ENCODE measurements around the gene PIK3R5.

PIK3R5 gene

GRCh38 chr17:8832711-8833352 is 132.7 kb downstream of the PIK3R5 start:
- DNase-seq (ENCODE audit: low read depth), result no peak

DNA sequence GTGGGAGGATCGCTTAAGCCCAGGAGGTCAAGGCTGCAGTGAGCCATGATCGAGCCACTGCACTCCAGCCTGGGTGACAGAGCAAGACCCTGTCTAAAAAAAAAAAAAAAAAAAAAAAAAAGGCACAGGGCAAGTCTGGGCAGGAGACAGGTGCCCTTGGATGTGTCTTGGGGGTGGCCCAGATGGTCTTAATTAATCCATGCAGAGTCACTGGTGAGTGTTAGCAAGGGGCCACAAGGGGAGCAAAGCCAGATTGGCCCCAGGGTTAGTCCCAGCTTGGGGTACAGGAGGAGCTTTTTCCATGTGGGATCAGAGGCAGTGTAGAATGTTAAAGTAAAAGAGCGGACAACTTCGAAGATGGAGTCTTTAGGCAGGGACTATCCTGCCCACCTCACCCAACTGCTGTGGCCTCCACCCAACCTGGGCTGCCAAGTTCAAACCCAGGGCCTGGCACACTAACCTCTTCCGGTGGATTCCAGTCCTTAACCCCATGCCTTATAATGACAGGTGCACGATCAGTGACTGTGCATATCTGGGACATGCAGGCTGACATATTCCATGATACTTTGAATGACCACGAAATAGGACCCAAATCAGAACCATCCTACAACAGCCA is 134.2 kb downstream of the PIK3R5 start:
- DNase-seq (ENCODE audit: low read depth), result no peak

- no peak for DNase-seq (ENCODE audit: low read depth)
Measured at GRCh38 chr17:8830141-8830540, 135.4 kb downstream of the PIK3R5 start.

DNA sequence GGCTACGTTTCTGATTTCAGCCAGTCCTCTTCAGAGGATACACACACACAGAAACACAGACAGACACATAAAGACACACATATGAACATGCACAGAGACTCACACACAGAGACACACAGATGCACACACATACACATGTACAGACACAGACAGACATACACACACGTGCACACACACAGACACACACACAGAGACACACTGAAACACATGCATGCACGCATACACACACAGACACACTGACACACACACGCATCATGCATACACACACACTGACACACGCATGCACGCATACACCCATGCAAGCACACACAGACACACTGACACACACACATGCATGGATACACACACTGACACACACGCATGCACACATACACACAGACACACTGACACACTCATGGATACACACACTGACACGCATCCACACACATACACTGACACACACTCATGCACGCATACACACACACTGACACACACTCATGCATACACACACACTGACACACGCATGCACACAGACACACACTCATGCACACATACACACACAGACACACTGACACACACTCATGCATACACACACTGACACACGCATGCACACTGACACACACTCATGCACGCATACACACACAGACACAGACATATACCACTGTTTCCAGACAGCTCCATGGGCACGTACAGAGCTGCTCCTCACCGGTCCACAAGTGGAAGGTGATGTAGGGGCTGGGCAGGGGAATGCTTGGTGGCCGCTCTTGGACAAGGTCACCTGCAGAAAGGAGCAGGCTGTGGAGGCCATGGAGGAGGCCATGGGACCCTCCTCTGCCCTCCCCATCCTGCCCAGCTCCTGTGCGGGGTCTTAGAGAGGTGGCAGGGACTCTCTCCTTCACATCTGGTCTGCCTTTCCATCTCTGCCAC is 136.2 kb downstream of the PIK3R5 start:
- no peak for DNase-seq (ENCODE audit: low read depth)

Data from T-helper 22 cell (primary cell).